NT2/D1 (cell line): ENCODE results near the gene KIF3A.

ENCODE experiments used
- SUZ12 ChIP-seq: IDR thresholded peaks from 2 replicates; pipeline ENCODE4 v1.6.1; 2011; ENCODE audit not compliant: insufficient read length, insufficient read depth; ENCODE audit errors: extremely low read depth
- YY1 ChIP-seq: IDR thresholded peaks from 2 replicates; pipeline ENCODE4 v1.6.1; 2011; ENCODE audit not compliant: insufficient read length, insufficient read depth
- ZNF274 ChIP-seq: IDR thresholded peaks from 2 replicates; pipeline ENCODE4 v1.6.1; 2011; ENCODE audit warnings: mild to moderate bottlenecking, low read depth, low read length

DNA sequence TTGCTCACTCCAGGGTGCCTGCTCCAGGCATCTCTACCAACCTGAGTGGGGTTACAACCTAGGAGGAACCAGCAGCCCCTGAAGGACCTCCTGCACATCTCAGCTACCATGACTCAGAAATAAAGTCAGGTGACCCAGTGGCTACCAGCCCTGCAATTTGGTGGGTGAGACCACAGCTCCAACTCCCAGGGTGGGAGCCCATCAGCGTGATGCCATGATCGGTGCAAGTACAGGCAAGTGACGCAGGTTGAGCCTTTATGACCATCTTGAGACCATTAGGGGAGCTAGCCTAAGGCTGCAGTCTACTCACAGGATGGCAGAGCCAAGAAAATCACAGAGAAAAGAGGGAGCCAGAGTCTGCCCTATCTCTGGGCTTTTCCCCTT lies 31.1 kb upstream of the KIF3A start:
- TF ChIP-seq SUZ12 (no peak), ZNF274 (no peak), YY1 (no peak)
